ENCODE data around the gene RAB7A.
"Not testable (repeated sequence)": the region's sequence is repeated elsewhere in the genome, so short reads cannot be mapped to it uniquely, and the experiment has no call there.

Gene RAB7A

DNA sequence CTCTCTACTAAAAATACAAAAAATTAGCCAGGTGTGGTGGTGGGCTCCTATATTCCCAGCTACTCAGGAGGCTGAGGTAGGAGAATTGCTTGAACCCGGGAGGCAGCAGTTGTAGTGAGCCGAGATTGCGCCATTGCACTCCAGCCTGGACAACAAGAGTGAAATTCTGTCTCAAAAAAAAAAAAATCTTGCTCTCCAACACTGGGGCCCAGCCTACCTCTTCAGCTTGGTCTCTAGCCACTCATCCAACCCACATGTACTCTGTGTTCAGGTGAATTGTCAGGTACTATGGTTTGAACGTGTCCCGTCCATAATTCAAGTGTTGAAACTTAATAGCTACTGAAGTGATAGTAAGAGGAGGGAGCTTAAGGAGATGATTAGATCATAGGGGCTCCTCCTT is 22.4 kb upstream of the RAB7A start:
- no peaks in the 10 kb centered on the region for H3K4me1 Mint-ChIP-seq
- no peak for ATAC-seq
- H3K27me3 Mint-ChIP-seq, result no peaks in the 10 kb centered on the region
- no peaks in the 10 kb centered on the region for H3K36me3 Mint-ChIP-seq
- no peak overlapping the region for H3K4me3 Mint-ChIP-seq
- H3K9me3 Mint-ChIP-seq, result no peaks in the 10 kb centered on the region
- no peak overlapping the region for H3K27ac Mint-ChIP-seq

GRCh38 chr3:128706086-128706615 is 19.8 kb upstream of the RAB7A start:
- Mint-ChIP-seq H3K36me3 (no peaks in the 10 kb centered on the region), H3K4me3 (no peak overlapping the region), H3K9me3 (no peaks in the 10 kb centered on the region), H3K27ac (no peak overlapping the region), H3K4me1 (no peaks in the 10 kb centered on the region), H3K27me3 (no peaks in the 10 kb centered on the region)
- ATAC-seq, result no peak

GRCh38 chr3:128707928-128708494 is 18.0 kb upstream of the RAB7A start:
- no peaks in the 10 kb centered on the region for H3K4me1 Mint-ChIP-seq
- ATAC-seq, result no peak
- no peaks in the 10 kb centered on the region for H3K36me3 Mint-ChIP-seq
- no peaks in the 10 kb centered on the region for H3K27me3 Mint-ChIP-seq
- H3K4me3 Mint-ChIP-seq, result no peak overlapping the region
- no peaks in the 10 kb centered on the region for H3K9me3 Mint-ChIP-seq
- no peak overlapping the region for H3K27ac Mint-ChIP-seq

DNA sequence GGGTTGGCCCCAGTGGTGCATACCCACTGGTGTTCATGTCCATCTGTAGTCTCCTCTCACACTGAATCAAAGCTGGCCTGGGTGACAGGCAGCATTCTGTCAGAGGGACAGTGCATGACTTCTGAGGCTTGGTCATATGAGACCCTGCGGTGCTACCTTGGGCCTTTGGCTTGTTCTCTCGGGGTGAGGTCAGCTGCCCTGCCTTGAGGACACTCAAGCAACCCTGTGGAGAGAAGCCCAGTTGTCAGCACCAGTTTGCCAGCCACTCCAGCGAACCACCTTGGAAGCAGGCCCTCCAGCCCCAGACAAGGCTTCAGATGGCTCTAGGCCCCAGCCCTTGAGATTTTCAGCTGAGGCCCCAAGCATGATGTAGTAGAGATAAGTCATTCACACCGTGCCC is 16.9 kb upstream of the RAB7A start:
- no peak overlapping the region for H3K4me3 Mint-ChIP-seq
- H3K4me1 Mint-ChIP-seq, result no peaks in the 10 kb centered on the region
- H3K27ac Mint-ChIP-seq, result no peak overlapping the region
- no peaks in the 10 kb centered on the region for H3K27me3 Mint-ChIP-seq
- no peaks in the 10 kb centered on the region for H3K9me3 Mint-ChIP-seq
- H3K36me3 Mint-ChIP-seq, result no peaks in the 10 kb centered on the region
- no peak for ATAC-seq

DNA sequence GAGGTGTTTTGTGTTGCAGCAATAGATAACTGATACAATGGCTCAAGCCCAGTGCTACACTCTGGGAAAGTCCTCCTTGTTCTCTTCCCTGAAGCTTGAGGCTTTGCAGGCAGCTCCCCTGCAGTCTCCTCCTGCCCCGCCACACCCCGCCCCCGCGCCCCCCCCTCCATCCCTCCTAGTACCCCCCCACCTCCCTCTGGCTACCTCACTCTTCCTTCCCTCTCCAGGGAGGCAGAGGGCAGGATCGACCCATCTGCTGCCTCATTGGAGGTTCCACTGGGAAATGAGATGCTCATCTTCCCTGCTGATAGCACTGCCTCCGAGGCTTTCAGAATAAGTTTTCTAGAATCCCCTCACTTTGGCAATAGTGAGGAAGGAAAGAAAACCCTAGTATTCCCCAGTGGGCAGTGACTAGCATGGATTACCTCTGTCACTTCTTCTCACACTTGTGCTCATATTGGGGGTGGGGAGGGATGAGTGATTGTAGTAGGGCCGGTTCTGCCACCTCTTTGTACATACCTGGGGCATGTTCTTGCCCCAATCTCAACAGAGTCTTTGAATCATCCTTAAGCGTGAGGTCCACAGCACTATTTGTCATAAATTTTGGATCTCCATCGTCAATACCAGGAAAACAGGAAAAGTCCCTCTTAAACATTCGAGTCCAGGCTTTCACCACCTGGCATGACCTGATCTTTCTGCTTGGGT is 16.3 kb upstream of the RAB7A start:
- Mint-ChIP-seq H3K4me3 (no peak overlapping the region), H3K27ac (no peak overlapping the region), H3K9me3 (no peaks in the 10 kb centered on the region), H3K36me3 (no peaks in the 10 kb centered on the region), H3K27me3 (no peaks in the 10 kb centered on the region), H3K4me1 (no peaks in the 10 kb centered on the region)
- no peak for ATAC-seq

DNA sequence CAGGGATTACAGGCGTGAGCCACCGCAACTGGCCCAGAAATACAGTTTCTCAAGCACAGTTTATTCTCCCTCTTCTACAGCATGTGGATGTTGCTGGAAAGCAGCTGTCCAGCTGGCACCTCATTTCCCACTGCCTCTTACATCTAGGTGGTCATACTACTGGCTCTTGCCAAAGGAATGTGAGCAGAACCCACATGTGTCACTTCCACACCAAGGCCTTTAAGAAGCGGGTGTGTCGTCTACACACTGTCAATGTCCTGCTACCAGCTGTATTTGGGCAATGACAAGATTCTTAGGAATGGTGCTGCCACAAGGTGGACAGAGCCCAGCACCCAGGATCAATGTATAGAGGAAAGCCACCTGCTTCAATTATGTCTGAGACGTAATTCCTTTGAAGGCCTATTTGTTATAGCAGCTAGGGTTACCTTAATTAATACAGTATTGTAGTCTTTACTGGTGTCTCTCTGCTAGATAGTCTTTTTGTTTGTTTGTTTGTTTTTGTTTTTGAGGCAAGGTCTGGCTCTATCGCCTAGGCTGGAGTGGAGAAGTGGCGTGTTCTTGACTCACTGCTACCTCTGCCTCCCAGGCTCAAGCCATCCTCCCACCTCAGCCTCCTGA is 15.1 kb upstream of the RAB7A start:
- H3K27me3 Mint-ChIP-seq, result no peaks in the 10 kb centered on the region
- H3K4me1 Mint-ChIP-seq, result peaks cover 7% of the 10 kb centered on the region
- H3K27ac Mint-ChIP-seq, result no peak overlapping the region
- no peak overlapping the region for H3K4me3 Mint-ChIP-seq
- H3K36me3 Mint-ChIP-seq, result no peaks in the 10 kb centered on the region
- no peaks in the 10 kb centered on the region for H3K9me3 Mint-ChIP-seq
- no peak for ATAC-seq

- H3K9me3 Mint-ChIP-seq, result no peaks in the 10 kb centered on the region
- H3K4me3 Mint-ChIP-seq, result no peak overlapping the region
- H3K4me1 Mint-ChIP-seq, result peaks cover 7% of the 10 kb centered on the region
- no peaks in the 10 kb centered on the region for H3K36me3 Mint-ChIP-seq
- no peak for ATAC-seq
- H3K27ac Mint-ChIP-seq, result no peak overlapping the region
- H3K27me3 Mint-ChIP-seq, result no peaks in the 10 kb centered on the region
These were observed 13.1 kb upstream of the RAB7A start for GRCh38 chr3:128712848-128713247.

GRCh38 chr3:128714887-128715491 is 11.0 kb upstream of the RAB7A start:
- H3K4me1 Mint-ChIP-seq, result peaks cover 7% of the 10 kb centered on the region
- H3K36me3 Mint-ChIP-seq, result no peaks in the 10 kb centered on the region
- peaks cover under 1% of the 10 kb centered on the region for H3K27me3 Mint-ChIP-seq
- ATAC-seq, result no peak
- H3K9me3 Mint-ChIP-seq, result no peaks in the 10 kb centered on the region
- no peak overlapping the region for H3K4me3 Mint-ChIP-seq
- peak overlapping the region; percentile 12 for H3K27ac Mint-ChIP-seq

- peaks cover 21% of the 10 kb centered on the region for H3K27me3 Mint-ChIP-seq
- not testable (repeated sequence) for H3K36me3 Mint-ChIP-seq, H3K4me3 Mint-ChIP-seq, H3K9me3 Mint-ChIP-seq, H3K4me1 Mint-ChIP-seq, H3K27ac Mint-ChIP-seq, ATAC-seq
These were observed 7.1 kb upstream of the RAB7A start for GRCh38 chr3:128718892-128719291.

DNA sequence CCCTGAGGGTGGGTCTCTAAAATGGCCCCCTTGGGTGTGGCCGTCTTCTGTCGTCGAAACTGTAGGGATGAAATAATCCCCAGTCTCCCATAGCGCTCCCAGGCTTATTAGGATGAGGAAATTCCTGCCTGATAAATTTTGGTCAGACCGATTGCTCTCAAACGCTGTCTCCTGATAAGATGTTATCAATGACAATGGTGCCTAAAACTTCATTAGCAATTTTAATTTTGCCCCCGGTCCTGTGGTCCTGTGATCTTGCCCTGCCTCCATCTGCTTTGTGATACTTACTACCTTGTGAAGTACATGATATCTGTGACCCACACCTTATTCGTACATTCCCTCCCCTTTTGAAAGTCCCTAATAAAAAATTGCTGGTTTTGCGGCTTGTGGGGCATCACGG is 5.1 kb upstream of the RAB7A start:
- Mint-ChIP-seq H3K27ac (no peak overlapping the region), H3K4me3 (no peak overlapping the region), H3K27me3 (peaks cover 21% of the 10 kb centered on the region), H3K4me1 (peaks cover 17% of the 10 kb centered on the region), H3K9me3 (no peaks in the 10 kb centered on the region), H3K36me3 (no peaks in the 10 kb centered on the region)
- no peak for ATAC-seq

DNA sequence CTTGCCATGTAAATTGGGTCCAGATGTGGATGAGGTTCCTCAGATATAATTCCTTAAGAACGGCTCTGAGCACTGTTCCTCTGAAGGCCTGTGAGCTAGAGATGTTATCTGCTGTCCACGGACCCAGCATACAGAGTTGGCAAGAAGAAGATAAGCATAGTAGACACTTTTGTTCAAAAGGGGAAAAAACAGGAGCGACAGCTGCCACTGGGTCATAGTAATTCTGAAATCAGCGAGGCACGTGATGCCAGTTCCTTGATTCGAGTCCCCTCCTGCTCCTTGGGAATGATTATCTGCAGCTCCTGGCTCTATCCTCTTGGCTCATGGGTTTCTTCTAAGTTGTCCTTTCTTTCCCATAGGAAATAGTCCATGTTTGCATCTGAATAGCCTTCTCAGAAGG is 2.5 kb upstream of the RAB7A start:
- Mint-ChIP-seq H3K4me3 (no peak overlapping the region), H3K27me3 (peaks cover 21% of the 10 kb centered on the region)

DNA sequence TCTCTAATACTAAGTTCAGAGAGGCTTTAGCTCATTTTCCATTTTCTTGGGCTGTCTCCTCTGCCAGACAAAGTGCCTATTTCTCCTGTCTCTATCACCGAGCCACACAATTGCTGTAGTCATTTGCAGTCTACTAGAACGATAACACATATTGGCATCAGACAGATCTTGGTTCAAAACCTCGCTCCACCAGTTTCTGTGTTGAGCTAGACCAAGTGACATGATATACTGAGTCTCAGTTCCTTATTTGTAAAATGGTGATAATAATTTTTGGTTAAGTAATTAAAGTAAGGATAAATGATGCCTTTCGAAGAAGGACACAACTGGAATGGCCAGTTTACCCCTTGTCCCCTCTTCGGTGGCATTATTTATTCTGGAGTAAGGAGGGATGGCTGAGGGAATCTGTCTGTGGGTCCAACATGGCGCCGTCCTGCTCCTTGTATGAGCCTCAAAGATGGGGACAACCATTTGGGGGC is 398 bp upstream of the RAB7A start:
- Mint-ChIP-seq H3K27ac (peak overlapping the region; percentile 99), H3K9me3 (no peaks in the 10 kb centered on the region), H3K36me3 (no peaks in the 10 kb centered on the region), H3K27me3 (peaks cover 15% of the 10 kb centered on the region), H3K4me3 (peak overlapping the region; percentile 95), H3K4me1 (peaks cover 56% of the 10 kb centered on the region)
- ATAC-seq, result peak; percentile 73

More for the DNA sequence above, 2.5 kb upstream of the RAB7A start:
- H3K9me3 Mint-ChIP-seq, result no peaks in the 10 kb centered on the region
- no peaks in the 10 kb centered on the region for H3K36me3 Mint-ChIP-seq
- peaks cover 37% of the 10 kb centered on the region for H3K4me1 Mint-ChIP-seq
- no peak overlapping the region for H3K27ac Mint-ChIP-seq
- no peak for ATAC-seq

DNA sequence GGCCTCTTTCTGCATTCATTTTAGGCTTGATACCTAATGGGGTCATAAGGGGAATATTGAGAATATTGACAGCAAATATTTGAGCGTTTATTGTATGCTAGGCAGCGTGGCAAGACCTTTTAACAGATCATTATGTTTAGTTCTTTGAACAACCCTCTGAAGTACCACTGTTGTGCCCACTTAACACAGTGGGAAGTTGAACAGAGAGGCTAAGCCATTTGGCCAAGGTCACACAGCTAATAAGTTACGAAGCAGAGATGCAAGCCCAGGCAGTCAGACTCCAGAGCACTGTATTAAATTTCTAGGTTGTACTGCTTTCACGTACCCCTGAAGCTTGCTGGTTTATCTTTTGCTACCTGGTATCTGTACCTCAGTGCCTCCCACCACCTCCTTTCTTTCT is 1.1 kb downstream of the RAB7A start:
- no peak for ATAC-seq
- Mint-ChIP-seq H3K36me3 (peaks cover under 1% of the 10 kb centered on the region), H3K4me3 (peak overlapping the region; percentile 95), H3K4me1 (peaks cover 67% of the 10 kb centered on the region), H3K27ac (peak overlapping the region; percentile 99), H3K9me3 (no peaks in the 10 kb centered on the region), H3K27me3 (no peaks in the 10 kb centered on the region)

- Mint-ChIP-seq H3K4me1 (peaks cover 71% of the 10 kb centered on the region), H3K4me3 (peak overlapping the region; percentile 95), H3K27ac (peak overlapping the region; percentile 99), H3K27me3 (no peaks in the 10 kb centered on the region), H3K36me3 (peaks cover 4% of the 10 kb centered on the region), H3K9me3 (no peaks in the 10 kb centered on the region)
- no peak for ATAC-seq
These were observed 1.5 kb downstream of the RAB7A start for GRCh38 chr3:128727485-128727884.

GRCh38 chr3:128727996-128728395 is 2.0 kb downstream of the RAB7A start:
- Mint-ChIP-seq H3K9me3 (no peaks in the 10 kb centered on the region), H3K27ac (peak overlapping the region; percentile 99), H3K4me3 (peak overlapping the region; percentile 95), H3K27me3 (no peaks in the 10 kb centered on the region), H3K36me3 (peaks cover 6% of the 10 kb centered on the region), H3K4me1 (peaks cover 76% of the 10 kb centered on the region)
- ATAC-seq, result no peak
